Measurements from ENCODE around the gene BHLHE23.

Gene BHLHE23

GRCh38 chr20:63024573-63025392 lies 18.0 kb upstream of the BHLHE23 start:
- DNase-seq: no peak

GRCh38 chr20:63023936-63024571 lies 17.3 kb upstream of the BHLHE23 start:
- no peak for DNase-seq

- DNase-seq: no peak
Observed at GRCh38 chr20:63023071-63023935, 16.5 kb upstream of the BHLHE23 start.

GRCh38 chr20:63022501-63022900 lies 15.7 kb upstream of the BHLHE23 start:
- no peak for DNase-seq

DNA sequence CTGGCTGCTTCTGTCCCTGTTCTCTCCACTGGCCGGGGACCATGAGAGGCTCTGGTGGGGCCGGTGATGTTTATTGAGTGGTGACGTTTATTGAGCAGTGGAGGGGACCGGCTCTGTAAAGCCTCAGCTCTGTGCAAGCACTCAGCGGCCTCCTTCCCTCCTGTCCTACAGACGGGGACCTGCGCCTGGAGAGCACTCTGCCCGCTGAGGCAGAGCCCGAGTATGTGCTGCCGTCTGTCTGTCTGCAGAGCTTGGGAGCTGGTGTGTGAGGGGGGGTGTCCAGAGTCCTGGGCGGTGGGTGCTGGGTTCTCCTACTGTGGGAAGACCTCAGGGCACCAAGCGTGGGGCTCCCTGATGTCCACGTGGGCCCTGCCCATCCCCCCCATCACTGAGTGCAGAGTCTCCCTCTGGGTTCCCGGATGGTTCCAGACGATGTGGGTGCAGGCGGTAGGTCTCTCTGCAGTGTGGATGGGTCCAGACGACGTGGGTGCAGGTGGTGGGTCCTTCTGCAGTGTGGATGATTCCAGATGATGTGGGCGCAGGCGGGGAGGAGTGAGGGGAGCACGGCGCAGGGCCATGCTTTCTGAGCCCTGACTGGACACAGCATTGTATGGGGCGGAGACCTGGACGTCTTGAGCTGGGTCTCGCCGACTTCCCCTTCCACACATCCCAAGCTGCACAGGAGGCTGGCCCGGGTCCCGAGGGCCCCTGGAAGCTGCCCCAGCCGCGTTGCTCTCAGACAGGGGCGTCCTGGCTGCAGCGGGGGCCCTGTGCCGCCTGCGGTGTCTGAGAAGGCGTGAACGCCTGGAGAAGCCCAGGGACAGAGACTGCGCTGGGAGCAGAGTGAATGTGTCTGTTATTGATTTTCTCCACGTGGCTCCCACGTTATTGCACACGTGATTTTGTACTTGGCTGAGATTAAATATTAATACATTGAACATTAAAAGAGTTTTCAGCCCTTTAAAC lies 14.9 kb upstream of the BHLHE23 start:
- DNase-seq: no peak

- DNase-seq: no peak
Observed at GRCh38 chr20:63020681-63021080, 13.9 kb upstream of the BHLHE23 start.

DNA sequence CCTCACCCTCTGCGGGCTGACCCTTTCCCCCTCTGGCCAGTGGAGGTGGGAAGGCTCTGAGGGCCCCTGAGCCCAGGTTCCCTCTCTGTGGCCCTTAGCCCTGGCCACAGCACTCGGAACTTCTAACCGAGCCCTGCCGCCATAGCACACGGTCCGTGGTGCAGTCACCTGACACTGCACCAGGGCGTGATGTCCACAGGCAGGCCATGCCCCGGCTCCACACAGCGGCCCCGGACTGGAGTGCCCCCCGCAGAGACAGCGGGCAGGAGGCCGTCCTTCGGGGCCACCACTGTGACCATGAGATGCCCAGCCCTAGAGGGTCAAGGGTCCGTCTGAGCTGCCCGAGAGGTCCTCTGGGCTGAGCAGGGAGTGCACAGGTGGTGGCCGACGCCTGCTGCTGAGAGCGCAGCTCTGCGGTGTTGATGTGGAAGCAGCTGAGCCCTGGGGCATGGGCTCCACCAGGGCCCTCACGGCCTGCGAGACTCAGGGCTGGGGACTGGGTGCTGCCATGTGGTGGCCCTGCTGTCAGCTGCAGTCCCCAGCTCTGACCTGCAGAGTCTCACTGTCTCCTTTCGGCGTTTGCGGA lies 11.2 kb upstream of the BHLHE23 start:
- DNase-seq: no peak

DNA sequence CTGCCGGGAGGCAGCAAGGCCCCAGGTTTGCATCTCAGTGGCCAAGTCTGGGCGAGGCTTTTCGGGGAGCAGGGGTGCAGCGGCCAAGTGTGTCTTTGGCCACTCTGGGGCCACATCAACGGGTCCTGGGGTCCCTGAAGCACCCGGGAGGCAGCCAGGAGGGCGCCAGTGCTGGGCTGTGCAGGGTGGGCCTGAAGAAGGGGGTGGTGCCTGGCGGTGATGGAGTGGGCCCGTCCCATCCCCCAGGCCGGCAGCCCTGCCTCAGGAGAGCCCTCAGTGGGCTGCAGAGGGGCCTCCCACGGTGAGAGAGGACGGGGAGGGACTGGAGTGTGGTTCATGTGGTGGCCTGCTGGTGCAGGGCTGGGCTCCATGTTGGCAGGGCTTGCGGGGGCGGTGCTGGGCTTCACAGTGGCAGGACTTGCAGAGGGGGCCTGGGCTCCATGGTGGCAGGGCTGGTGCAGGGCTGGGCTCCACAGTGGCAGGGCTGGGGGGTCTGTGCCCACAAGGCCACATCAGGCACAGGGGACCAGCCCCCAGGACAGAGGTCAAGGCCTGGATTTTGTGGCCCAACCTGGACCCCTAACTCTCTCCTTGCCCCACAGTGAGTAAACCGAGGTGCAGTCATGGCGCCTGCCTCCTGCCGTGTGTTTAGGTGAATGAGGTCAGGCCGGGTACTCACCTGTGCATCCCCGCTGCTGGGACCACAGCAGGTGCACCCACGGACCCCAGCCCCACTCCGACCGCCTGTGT lies 10.5 kb upstream of the BHLHE23 start:
- DNase-seq: no peak

DNA sequence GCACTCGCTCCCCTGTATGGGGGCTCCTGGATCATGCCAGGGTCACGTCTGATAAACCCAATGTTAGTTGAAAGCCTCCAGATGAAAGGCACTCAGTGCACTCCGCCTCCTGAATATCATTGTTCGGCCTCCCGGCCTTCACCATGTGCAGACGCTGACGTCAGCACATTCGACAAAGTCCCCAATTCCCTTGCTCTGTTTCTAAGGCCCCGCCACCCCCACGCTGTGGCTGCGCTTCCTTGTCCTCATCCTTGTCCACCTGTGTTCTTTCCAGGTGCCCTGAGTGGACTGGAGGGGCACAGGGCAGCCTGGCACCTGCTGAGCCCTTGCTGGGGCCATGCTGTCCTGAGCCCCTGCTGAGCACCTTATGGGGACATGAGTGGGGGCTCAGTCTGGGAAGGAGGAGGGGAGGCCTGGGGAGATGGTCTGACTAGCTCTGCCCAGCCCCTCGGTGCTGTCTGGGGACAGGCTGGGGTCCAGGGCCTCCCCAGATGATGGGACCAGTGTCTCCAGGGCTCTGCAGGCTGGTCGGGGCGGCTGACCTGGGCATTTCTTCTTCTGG lies 9.8 kb upstream of the BHLHE23 start:
- no peak for DNase-seq

DNA sequence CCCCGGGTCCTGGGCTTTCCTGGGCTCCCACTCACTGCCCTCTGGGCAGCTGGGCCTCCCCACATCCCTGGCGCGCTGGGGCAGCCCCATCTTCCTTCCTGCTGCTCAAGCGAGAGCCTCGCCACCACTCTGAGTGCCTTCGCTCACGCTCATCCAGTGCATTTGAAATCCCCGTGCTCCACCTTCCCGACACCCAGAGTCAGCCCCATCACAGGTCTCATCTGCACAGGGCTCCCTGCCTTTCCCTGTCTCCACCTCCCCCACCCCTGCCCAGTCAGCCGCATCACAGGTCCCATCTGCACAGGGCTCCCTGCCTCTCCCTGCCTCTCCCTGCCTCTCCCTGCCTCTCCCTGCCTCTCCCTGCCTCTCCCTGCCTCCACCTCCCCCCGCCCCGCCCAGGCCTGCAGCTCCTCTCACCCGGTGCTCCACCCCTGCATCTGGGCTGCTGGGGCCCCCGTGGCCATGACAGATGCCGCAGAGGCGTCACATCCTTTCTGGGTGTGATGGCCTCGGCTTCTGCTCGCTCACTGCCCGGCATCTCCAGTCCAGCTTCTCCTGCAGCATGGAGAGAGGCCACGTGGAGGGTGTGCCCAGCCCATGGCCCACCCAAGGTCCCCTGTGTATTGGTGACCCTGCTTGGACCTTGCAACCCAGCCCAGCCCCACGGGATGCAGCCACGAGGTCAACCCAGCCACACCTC lies 9.0 kb upstream of the BHLHE23 start:
- no peak for DNase-seq

- no peak for DNase-seq
Observed at GRCh38 chr20:63015147-63015661, 8.4 kb upstream of the BHLHE23 start.

GRCh38 chr20:63014710-63015109 lies 7.9 kb upstream of the BHLHE23 start:
- no peak for DNase-seq

- DNase-seq: no peak
Observed at GRCh38 chr20:63014287-63014686, 7.5 kb upstream of the BHLHE23 start.

GRCh38 chr20:63013207-63013606 lies 6.4 kb upstream of the BHLHE23 start:
- no peak for DNase-seq

- no peak for DNase-seq
Observed at GRCh38 chr20:63011798-63012197, 5.0 kb upstream of the BHLHE23 start.

DNA sequence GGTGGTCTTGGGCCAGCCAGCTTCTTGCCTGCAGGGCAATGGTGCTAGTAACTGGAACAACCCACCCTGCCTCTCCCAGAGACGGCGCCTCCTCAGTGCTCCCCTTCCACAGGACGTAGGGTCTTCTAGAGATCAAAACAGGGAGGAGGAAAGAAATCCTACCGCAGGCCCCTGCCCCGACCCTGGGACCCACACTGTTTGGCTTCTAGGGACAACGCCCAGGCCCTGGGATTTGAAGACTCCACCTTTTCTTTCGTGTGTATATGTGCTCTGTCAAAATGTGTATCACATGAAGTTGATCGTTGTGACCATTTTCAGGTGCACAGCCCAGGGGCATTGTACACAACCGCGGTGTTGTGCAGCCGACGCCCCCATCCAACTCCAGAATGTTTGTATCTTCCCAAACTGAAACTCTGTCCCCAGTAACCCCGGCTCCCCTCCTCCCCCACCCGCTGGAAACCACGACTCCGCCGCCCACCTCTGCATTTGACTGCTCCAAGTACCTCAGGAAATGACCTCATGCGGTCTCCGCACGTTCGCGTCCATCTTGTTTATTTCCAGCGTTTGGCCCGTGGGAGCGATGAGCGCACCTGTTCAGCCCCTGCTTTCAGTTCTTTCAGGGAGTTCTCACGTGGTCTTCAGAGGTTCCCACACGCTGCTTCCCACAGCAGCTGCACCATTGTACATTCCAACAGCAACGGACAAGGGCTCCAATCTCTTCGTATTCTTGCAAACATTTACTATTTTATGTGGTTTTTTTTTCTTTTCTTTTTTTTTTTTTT lies 3.4 kb upstream of the BHLHE23 start:
- DNase-seq: no peak

- peak; percentile 38 to 75 for DNase-seq
Observed at GRCh38 chr20:63009045-63009961, 2.5 kb upstream of the BHLHE23 start.

GRCh38 chr20:63008541-63009044 lies 1.8 kb upstream of the BHLHE23 start:
- no peak for DNase-seq
